Esophagus muscularis mucosa (tissue), 4 donors: Measurements from ENCODE around the gene KIF21B. TPM values are rescaled to one million over a fixed set of nuclear protein-coding genes. Genes with fewer than 3 reads are reported as not detected.
"Not testable (repeated sequence)": the region's sequence is repeated elsewhere in the genome, so short reads cannot be mapped to it uniquely, and the experiment has no call there.

Source experiments
- DNase-seq: peaks from one replicate; pipeline ENCODE4 v3.0.0-alpha.2; 2017; ENCODE audit errors: extremely low spot score
- H3K27ac ChIP-seq, 4 donors: fragments of 200-600 bp; sonication (generic); replicated peaks in 1 of 4; 1 replicate in 3 of 4; 2 replicates in 1 of 4; pipeline ENCODE4 v1.5.1; 2016 to 2019; ENCODE audit warnings: mild to moderate bottlenecking in 1 of 4
- H3K27me3 ChIP-seq, 4 donors: fragments of 200-600 bp; sonication (generic); one replicate each; pipeline versions ENCODE4 v1.5.1 to v1.6.0; 2016 to 2019
- H3K36me3 ChIP-seq, 4 donors: fragments of 200-600 bp; sonication (generic); one replicate each; pipeline ENCODE4 v1.5.1; 2016 to 2019
- H3K4me1 ChIP-seq, 4 donors: fragments of 200-600 bp; sonication (generic); one replicate each; pipeline ENCODE4 v1.5.1; 2016 to 2019
- H3K4me3 ChIP-seq, 4 donors: fragments of 200-600 bp; sonication (generic); 1 replicate in 2 of 4; 2 replicates in 2 of 4; pipeline ENCODE4 v1.5.1; 2016 to 2019; ENCODE audit warnings: mild to moderate bottlenecking in 4 of 4, moderate library complexity in 1 of 4
- H3K9me3 ChIP-seq, 4 donors: fragments of 200-600 bp; sonication (generic); 1 replicate in 3 of 4; 2 replicates in 1 of 4; pipeline ENCODE4 v1.5.1; 2016 to 2019
- EP300 ChIP-seq: sonication (generic); formaldehyde crosslinking; IDR thresholded peaks from one replicate; pipeline ENCODE4 v1.6.1; 2017; ENCODE audit warnings: antibody characterized with exemption
- POLR2A ChIP-seq: fragments of 450-650 bp; IDR thresholded peaks from one replicate; pipeline ENCODE4 v1.6.1; 2017; ENCODE audit warnings: antibody characterized with exemption, moderate library complexity, mild to moderate bottlenecking, low read depth
- POLR2AphosphoS5 ChIP-seq, 2 donors: sonication (generic); formaldehyde crosslinking; IDR thresholded peaks; one replicate each; pipeline ENCODE4 v1.6.1; 2017; ENCODE audit warnings: antibody characterized with exemption in 2 of 2
- WGBS: methylation state at CpG from one replicate; pipeline ENCODE4 v1.1.5; 2018; 5-methylcytosine and 5-hydroxymethylcytosine counted together
- intact Hi-C: fragments of 100-400 bp; cut with DNase I; formaldehyde crosslinking; loops from one replicate; pipeline ENCODE4 v1.15.1; 2023
- total RNA-seq, 4 donors: library from RNA; depleted of rRNA; stranded (reverse); fragments of >200 nt; gene quantifications; one replicate each; pipeline versions ENCODE4 v1.1.0 to v1.2.1, GENCODE V29; 2016
- TF ChIP-seq, protein P1 (sequence below), 3 experiments: fragments of 200-600 bp in 2 of 3; fragments of 450-650 bp in 1 of 3; sonication (generic) in 2 of 3; IDR thresholded peaks; one replicate each; pipeline ENCODE4 v1.5.1; 2017 to 2019; ENCODE audit warnings: antibody characterized with exemption in 3 of 3, mild to moderate bottlenecking in 2 of 3, moderate library complexity in 1 of 3

The KIF21B gene
- total RNA-seq, 4 donors from 2014 or later = 1.6 to 2.5 (median 1.9) TPM

DNA sequence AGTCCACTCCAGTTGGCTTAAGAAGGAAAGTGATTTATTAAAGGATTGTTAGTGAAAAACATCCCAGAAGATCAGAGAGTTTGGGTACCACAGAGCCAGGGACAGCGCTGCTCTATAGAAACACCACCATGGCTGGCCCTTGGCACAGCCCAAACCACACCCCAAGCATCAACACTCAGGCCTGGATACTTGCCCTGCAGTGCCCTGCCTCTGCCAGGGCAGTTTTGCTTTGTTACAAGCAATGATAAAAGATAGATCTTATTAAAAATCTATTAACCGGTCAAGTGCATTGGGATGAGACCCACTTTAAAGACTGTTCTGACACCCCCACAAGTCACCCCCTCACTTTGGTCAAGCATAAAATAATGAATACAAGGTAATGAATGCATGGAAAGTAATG is 56.6 kb downstream of the KIF21B start:
- intact Hi-C loops = no loop called here
- TF ChIP-seq POLR2AphosphoS5 (IDR thresholded peaks at IDR 0.05) (no peak), POLR2A (no peak), EP300 (no peak)
- TF ChIP-seq, protein P1, sequence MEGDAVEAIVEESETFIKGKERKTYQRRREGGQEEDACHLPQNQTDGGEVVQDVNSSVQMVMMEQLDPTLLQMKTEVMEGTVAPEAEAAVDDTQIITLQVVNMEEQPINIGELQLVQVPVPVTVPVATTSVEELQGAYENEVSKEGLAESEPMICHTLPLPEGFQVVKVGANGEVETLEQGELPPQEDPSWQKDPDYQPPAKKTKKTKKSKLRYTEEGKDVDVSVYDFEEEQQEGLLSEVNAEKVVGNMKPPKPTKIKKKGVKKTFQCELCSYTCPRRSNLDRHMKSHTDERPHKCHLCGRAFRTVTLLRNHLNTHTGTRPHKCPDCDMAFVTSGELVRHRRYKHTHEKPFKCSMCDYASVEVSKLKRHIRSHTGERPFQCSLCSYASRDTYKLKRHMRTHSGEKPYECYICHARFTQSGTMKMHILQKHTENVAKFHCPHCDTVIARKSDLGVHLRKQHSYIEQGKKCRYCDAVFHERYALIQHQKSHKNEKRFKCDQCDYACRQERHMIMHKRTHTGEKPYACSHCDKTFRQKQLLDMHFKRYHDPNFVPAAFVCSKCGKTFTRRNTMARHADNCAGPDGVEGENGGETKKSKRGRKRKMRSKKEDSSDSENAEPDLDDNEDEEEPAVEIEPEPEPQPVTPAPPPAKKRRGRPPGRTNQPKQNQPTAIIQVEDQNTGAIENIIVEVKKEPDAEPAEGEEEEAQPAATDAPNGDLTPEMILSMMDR (IDR thresholded peaks at IDR 0.05) = no peak
- 83% methylated on average over 2 of the region's 2 CpGs for WGBS

DNA sequence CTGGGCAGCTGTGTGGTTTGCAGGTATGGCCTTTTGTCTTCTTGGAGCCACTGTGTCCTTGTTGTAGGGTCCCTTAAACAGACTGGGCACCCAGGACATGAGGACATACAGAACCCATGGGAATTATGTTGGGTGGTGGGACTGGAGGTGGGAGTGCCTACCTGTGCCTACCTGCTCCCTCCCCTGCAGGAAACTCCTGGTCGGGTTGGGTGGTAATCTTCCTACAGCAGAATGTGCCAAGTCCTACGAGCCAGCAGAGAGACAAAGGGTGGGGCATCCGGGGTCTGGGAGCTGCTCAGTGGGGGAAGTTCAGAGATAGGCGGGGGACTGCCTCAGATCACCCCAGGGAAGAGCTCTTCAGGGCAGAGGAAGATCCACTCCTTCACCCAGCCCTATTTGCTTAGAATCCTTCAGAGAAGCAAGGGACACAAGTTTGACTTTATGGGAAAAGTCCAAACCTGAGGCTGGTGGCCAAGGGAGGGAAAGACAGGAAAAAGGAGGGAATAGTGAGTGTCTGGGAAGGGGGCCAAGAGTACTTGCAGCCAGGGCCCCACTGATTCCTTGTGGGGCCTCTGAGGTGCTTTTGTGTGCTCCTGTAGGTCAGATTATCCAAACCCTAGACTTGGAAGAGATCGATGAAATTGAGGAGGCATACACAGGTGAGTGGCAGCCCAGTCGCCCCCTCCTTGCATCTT is 58.3 kb downstream of the KIF21B start:
- no peak overlapping the region for H3K4me3 ChIP-seq
- H3K9me3 ChIP-seq = no peaks in the 10 kb centered on the region
- H3K36me3 ChIP-seq = no peaks in the 10 kb centered on the region
- 40% methylated on average over 6 of the region's 6 CpGs for WGBS
- no peaks in the 10 kb centered on the region for H3K4me1 ChIP-seq
- intact Hi-C loops = no loop called here
- H3K27me3 ChIP-seq = no peaks in the 10 kb centered on the region
- no peak overlapping the region for H3K27ac ChIP-seq
- TF ChIP-seq POLR2A (no peak), POLR2AphosphoS5 (IDR thresholded peaks at IDR 0.05) (no peak), EP300 (no peak)
- TF ChIP-seq, protein P1 (IDR thresholded peaks at IDR 0.05) = no peak
- no peak for DNase-seq

More for the DNA sequence above, 56.6 kb downstream of the KIF21B start:
- Histone ChIP-seq H3K9me3 (no peaks in the 10 kb centered on the region), H3K27ac (no peak overlapping the region), H3K36me3 (no peaks in the 10 kb centered on the region), H3K27me3 (no peaks in the 10 kb centered on the region), H3K4me3 (no peak overlapping the region), H3K4me1 (peaks cover 0 to 4% (median 3%) of the 10 kb centered on the region in 4 donors)
- no peak for DNase-seq

DNA sequence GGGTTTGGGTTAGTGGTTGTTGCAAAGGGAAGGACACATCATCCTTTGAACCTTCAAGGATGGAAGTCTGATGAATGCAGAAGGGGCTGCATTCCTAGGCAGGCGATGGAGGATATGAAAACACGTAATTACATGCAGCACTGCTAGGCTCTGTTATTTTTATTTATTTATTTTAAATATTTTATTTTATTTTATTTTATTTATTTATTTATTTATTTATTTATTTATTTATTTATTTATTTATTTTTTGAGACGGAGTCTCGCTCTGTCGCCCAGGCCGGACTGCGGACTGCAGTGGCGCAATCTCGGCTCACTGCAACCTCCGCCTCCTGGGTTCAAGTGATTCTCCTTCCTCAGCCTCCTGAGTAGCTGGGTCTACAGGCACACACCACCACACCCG is 59.6 kb downstream of the KIF21B start:
- H3K9me3 ChIP-seq, DNase-seq, intact Hi-C loops, H3K36me3 ChIP-seq, H3K27me3 ChIP-seq, H3K27ac ChIP-seq, H3K4me3 ChIP-seq, H3K4me1 ChIP-seq: not testable (repeated sequence)
- WGBS = 93% methylated on average over 11 of the region's 11 CpGs

DNA sequence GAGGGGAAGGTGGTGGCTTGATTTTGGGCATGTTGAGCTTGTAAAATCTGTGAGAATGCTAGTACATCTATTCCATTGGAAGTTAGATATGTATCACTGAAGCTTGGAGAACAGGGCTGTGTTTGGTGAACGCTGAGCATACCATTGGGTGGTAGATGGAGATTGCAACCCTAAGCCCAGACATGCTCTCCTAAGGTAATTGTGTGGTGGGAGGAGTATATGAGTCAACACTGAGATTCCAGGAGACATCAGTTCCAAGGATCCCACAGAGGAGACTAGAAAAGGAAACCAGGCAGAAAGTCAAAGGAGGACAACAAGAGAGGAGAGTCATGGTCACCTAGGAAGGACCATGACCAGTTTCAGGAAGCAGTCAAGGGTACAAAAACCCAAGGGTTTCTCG is 60.4 kb downstream of the KIF21B start:
- H3K27me3 ChIP-seq = peaks cover 0 to 7% (median 0%) of the 10 kb centered on the region in 4 donors
- no peaks in the 10 kb centered on the region for H3K9me3 ChIP-seq
- no peaks in the 10 kb centered on the region for H3K36me3 ChIP-seq
- TF ChIP-seq EP300 = no peak
- TF ChIP-seq POLR2AphosphoS5 (IDR thresholded peaks at IDR 0.05) = no peak
- TF ChIP-seq POLR2A = no peak
- TF ChIP-seq, protein P1 (IDR thresholded peaks at IDR 0.05) = no peak
- no peaks in the 10 kb centered on the region for H3K4me1 ChIP-seq
- H3K4me3 ChIP-seq = no peak overlapping the region
- WGBS = 85% methylated on average over 2 of the region's 2 CpGs
- H3K27ac ChIP-seq = no peak overlapping the region
- no peak for DNase-seq
- intact Hi-C loops = no loop called here

DNA sequence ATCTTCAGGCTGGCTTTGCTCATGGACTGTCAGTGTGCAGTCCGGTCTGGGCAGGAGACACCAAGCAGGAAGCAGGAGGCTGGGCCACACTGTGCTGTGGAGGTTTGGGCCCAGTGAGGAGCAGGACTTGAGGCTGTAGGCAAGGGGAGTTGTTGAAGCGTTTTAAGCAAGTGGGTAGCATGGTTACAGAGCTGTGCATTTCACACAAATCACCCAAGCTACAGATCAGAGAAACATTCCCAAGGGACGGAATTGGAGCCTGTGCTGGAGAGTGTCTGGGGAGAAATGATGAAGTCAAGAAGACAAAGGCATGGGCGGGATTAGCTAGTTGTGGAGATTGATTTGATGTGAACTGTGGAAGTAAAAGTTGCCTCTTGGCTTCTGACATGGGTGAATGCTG is 60.9 kb downstream of the KIF21B start:
- no peaks in the 10 kb centered on the region for H3K9me3 ChIP-seq
- DNase-seq = no peak
- H3K36me3 ChIP-seq = no peaks in the 10 kb centered on the region
- H3K27ac ChIP-seq = no peak overlapping the region
- TF ChIP-seq EP300 (no peak), POLR2AphosphoS5 (IDR thresholded peaks at IDR 0.05) (no peak), POLR2A (no peak)
- TF ChIP-seq, protein P1 (IDR thresholded peaks at IDR 0.05) = no peak
- H3K4me3 ChIP-seq = no peak overlapping the region
- intact Hi-C loops = no loop called here
- WGBS = 88% methylated on average over 4 of the region's 4 CpGs
- H3K27me3 ChIP-seq = peaks cover 0 to 7% (median 0%) of the 10 kb centered on the region in 4 donors
- no peaks in the 10 kb centered on the region for H3K4me1 ChIP-seq

DNA sequence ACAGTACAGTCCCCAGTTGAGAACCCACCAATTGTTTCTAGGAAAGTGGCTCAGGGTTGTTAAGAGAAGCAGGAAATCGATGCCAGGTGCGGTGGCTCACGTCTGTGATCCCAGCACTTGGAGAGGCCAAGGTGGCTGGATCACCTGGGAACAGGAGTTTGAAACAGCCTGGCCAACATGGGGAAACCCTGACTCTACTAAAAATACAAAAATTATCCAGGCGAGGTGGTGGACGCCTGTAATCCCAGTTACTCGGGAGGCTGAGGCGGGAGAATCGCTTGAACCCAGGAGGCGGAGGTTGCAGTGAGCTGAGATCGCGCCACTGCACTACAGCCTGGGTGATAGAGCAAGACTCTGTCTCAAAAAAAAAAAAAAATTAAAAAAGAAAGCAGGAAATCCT is 61.4 kb downstream of the KIF21B start:
- H3K4me1 ChIP-seq, H3K27ac ChIP-seq, H3K9me3 ChIP-seq, H3K27me3 ChIP-seq, intact Hi-C loops, H3K36me3 ChIP-seq, DNase-seq, H3K4me3 ChIP-seq: not testable (repeated sequence)
- 95% methylated on average over 11 of the region's 11 CpGs for WGBS
